Raji (cell line): ENCODE results near the gene DNAH6.

Experiments used
- POLR2A ChIP-seq: IDR thresholded peaks from 2 replicates; pipeline ENCODE4 v1.6.1; 2011; ENCODE audit warnings: low read depth, low read length, control low read depth; ENCODE audit not compliant: insufficient read depth

The DNAH6 gene

GRCh38 chr2:84492571-84492970 is 23.7 kb upstream of the DNAH6 start:
- TF ChIP-seq POLR2A, result no peak

GRCh38 chr2:84493514-84493913 is 22.8 kb upstream of the DNAH6 start:
- TF ChIP-seq POLR2A, result no peak

- TF ChIP-seq POLR2A, result no peak
Observed at GRCh38 chr2:84494070-84494469, 22.2 kb upstream of the DNAH6 start.

- no peak for TF ChIP-seq POLR2A
Observed at GRCh38 chr2:84495539-84496146, 20.7 kb upstream of the DNAH6 start.

- no peak for TF ChIP-seq POLR2A
Observed at GRCh38 chr2:84496386-84496785, 19.9 kb upstream of the DNAH6 start.

- no peak for TF ChIP-seq POLR2A
Observed at GRCh38 chr2:84497285-84497684, 19.0 kb upstream of the DNAH6 start.

- TF ChIP-seq POLR2A, result no peak
Observed at GRCh38 chr2:84498150-84498799, 18.0 kb upstream of the DNAH6 start.

GRCh38 chr2:84515788-84516187 is 510 bp upstream of the DNAH6 start:
- no peak for TF ChIP-seq POLR2A

- TF ChIP-seq POLR2A, result no peak
Observed at GRCh38 chr2:84519332-84519957, 3.1 kb downstream of the DNAH6 start.

- no peak for TF ChIP-seq POLR2A
Observed at GRCh38 chr2:84526562-84526961, 10.3 kb downstream of the DNAH6 start.

GRCh38 chr2:84527137-84528129 is 11.1 kb downstream of the DNAH6 start:
- no peak for TF ChIP-seq POLR2A

GRCh38 chr2:84532291-84532690 is 16.0 kb downstream of the DNAH6 start:
- TF ChIP-seq POLR2A, result no peak

GRCh38 chr2:84534225-84534624 is 17.9 kb downstream of the DNAH6 start:
- no peak for TF ChIP-seq POLR2A

- TF ChIP-seq POLR2A, result no peak
Observed at GRCh38 chr2:84537251-84537650, 21.0 kb downstream of the DNAH6 start.

- TF ChIP-seq POLR2A, result no peak
Observed at GRCh38 chr2:84539729-84540128, 23.4 kb downstream of the DNAH6 start.

- TF ChIP-seq POLR2A, result no peak
Observed at GRCh38 chr2:84545005-84545404, 28.7 kb downstream of the DNAH6 start.

- no peak for TF ChIP-seq POLR2A
Observed at GRCh38 chr2:84546551-84546950, 30.3 kb downstream of the DNAH6 start.
